GM12878 (cell line): ENCODE data around the gene OVOL3. TPM values are rescaled to one million over a fixed set of nuclear protein-coding genes. Genes with fewer than 3 reads are reported as not detected.

ENCODE experiments used
- ATAC-seq: fragments of 200-7000 bp; cut with Tn5 transposase; 3 replicates; pipeline ENCODE4 v1.9.1; 2020; ENCODE audit warnings: mild to moderate bottlenecking, moderate library complexity
- BruUV-seq: library from RNA; stranded (reverse); fragments of 400-500 nt; replicated peaks from 2 replicates; lab custom pipeline; 2021; lab: Mats Ljungman, UMichigan
- CTCF ChIA-PET: fragments of 300-600 bp; sonication (Branson Sonifier 250); formaldehyde crosslinking; extraction: SDS; loops from one replicate; lab custom pipeline; 2021; ENCODE audit warnings: inconsistent platforms; lab: Yijun Ruan, JAX
- POLR2A ChIA-PET: fragments of 350-600 bp; formaldehyde crosslinking; extraction: SDS; loops from one replicate; lab custom pipeline; 2021; ENCODE audit warnings: inconsistent platforms; lab: Charles Lee
- RAD21 ChIA-PET: fragments of 300-600 bp; sonication (Branson Sonifier 250); formaldehyde crosslinking; loops from one replicate; lab custom pipeline; 2023; ENCODE audit warnings: antibody characterized with exemption; ENCODE audit not compliant: unreplicated experiment; lab: Charles Lee
- SMC1A ChIA-PET: fragments of 300-600 bp; sonication (Branson Sonifier 250); formaldehyde crosslinking; loops from one replicate; lab custom pipeline; 2023; ENCODE audit not compliant: unreplicated experiment, uncharacterized antibody; lab: Charles Lee
- DNase-seq: peaks from one replicate; pipeline ENCODE4 v3.0.0-alpha.2; 2011; ENCODE audit warnings: low read depth, low spot score
- FAIRE-seq: peaks from 3 replicates; lab custom pipeline; 2011; peaks lifted over from hg19 to GRCh38; lab: Jason Lieb, UNC
- H2AFZ ChIP-seq: 2 replicates; pipeline ENCODE4 v1.6.0; 2011; ENCODE audit warnings: low read depth, low read length, control low read depth; ENCODE audit not compliant: control insufficient read depth
- H3K27ac ChIP-seq: 2 replicates; pipeline ENCODE4 v1.5.1; 2011; ENCODE audit warnings: control low read depth; ENCODE audit not compliant: control insufficient read depth, insufficient read depth
- H3K27me3 ChIP-seq, 2 experiments: replicated peaks in 1 of 2; 2 replicates each; pipeline versions ENCODE4 v1.6.0 to v1.6.1; 2011; ENCODE audit warnings: low read length in 1 of 2; ENCODE audit not compliant: control insufficient read depth in 2 of 2, insufficient read depth in 2 of 2
- H3K36me3 ChIP-seq, 2 experiments: 2 replicates each; pipeline ENCODE4 v1.5.1; 2011; ENCODE audit warnings: low read length in 1 of 2; ENCODE audit not compliant: control insufficient read depth in 2 of 2, insufficient read depth in 2 of 2
- H3K4me1 ChIP-seq: 2 replicates; pipeline ENCODE4 v1.6.1; 2011; ENCODE audit warnings: mild to moderate bottlenecking, low read length, moderate library complexity, mixed read lengths; ENCODE audit not compliant: control insufficient read depth, insufficient read depth
- H3K4me2 ChIP-seq: 2 replicates; pipeline ENCODE4 v1.6.0; 2011; ENCODE audit warnings: control low read depth; ENCODE audit not compliant: control insufficient read depth, insufficient read depth
- H3K4me3 ChIP-seq: fragments of 200-600 bp; sonication (generic); 2 replicates; pipeline ENCODE4 v1.5.1; 2016
- H3K79me2 ChIP-seq: 2 replicates; pipeline ENCODE4 v1.6.0; 2011; ENCODE audit warnings: low read length; ENCODE audit not compliant: control insufficient read depth, insufficient read depth
- H3K9ac ChIP-seq: 2 replicates; pipeline ENCODE4 v1.8.0; 2011; ENCODE audit warnings: low read length, control low read depth, mixed read lengths; ENCODE audit not compliant: control insufficient read depth, insufficient read depth
- H3K9me3 ChIP-seq: replicated peaks from 3 replicates; pipeline ENCODE4 v1.5.1; 2011; ENCODE audit warnings: mild to moderate bottlenecking, low read length; ENCODE audit not compliant: control insufficient read depth, insufficient read depth
- H4K20me1 ChIP-seq: 2 replicates; pipeline ENCODE4 v1.6.0; 2011; ENCODE audit not compliant: control insufficient read depth, insufficient read depth
- CUX1 ChIP-seq: IDR thresholded peaks from 2 replicates; pipeline ENCODE4 v1.6.1; 2012; ENCODE audit warnings: improper control_type of control experiment, low read depth, low read length; ENCODE audit not compliant: insufficient replicate concordance
- FOXM1 ChIP-seq: IDR thresholded peaks from 2 replicates; pipeline ENCODE4 v1.6.1; 2012; ENCODE audit warnings: low read depth, mild to moderate bottlenecking, inconsistent platforms, low read length, moderate library complexity
- STAT1 ChIP-seq: fragments of 450-650 bp; conservative IDR thresholded peaks from 2 replicates; pipeline ENCODE4 v1.6.1; 2014; ENCODE audit warnings: antibody characterized with exemption, mild to moderate bottlenecking
- WGBS: methylation state at CpG from one replicate; pipeline ENCODE4 v1.1.6; 2016; ENCODE audit warnings: low lambda C conversion rate; ENCODE audit not compliant: insufficient replicate concordance, insufficient coverage; ENCODE audit errors: missing lambda C conversion rate; 5-methylcytosine and 5-hydroxymethylcytosine counted together
- in situ Hi-C: fragments of 300-500 bp; cut with MboI; formaldehyde crosslinking; loops from 9 replicates; pipeline ENCODE4 v1.14.3; 2018; ENCODE audit warnings: mixed read lengths
- intact Hi-C: fragments of 100-400 bp; cut with micrococcal nuclease; formaldehyde crosslinking; loops from one replicate; pipeline ENCODE4 v1.14.2; 2022; ENCODE audit not compliant: unreplicated experiment
- polyA plus RNA-seq, 11 experiments: library from polyadenylated mRNA; depleted of rRNA in 4 of 11; unstranded in 6 of 11; stranded (reverse) in 5 of 11; fragments of >200 nt; fragmentation: Nextera tagmentation in 4 of 11; fragmentation: Illumina TruSeq in 1 of 11; extraction: Ambion mirVana in 4 of 11; extraction: Trizol in 1 of 11; gene quantifications; 1 replicate in 1 of 11; 2 replicates in 10 of 11; pipeline versions ENCODE4 v1.2.1 to v1.2.3, GENCODE V29; 2011 to 2016; ENCODE audit warnings: inconsistent platforms in 2 of 11, missing spikeins in 2 of 11, low read depth in 1 of 11
- total RNA-seq, 4 experiments: library from RNA; depleted of rRNA in 3 of 4; stranded (reverse); fragments of >200 nt in 3 of 4; fragmentation: Illumina TruSeq in 1 of 4; extraction: Trizol in 1 of 4; gene quantifications; 2 replicates each; pipeline versions ENCODE4 v1.2.1 to v1.2.3, GENCODE V29; 2013 to 2021

The OVOL3 gene
- total and polyA plus RNA-seq, 10 of the 15 experiments (the other 5 are each of a cell fraction or from before 2014, with no cell fraction given), result 0.43 TPM; not detected in 9

GRCh38 chr19:36113425-36113824, 2.5 kb downstream of the OVOL3 start:
- Histone ChIP-seq H4K20me1 (no peaks in the 10 kb centered on the region), H3K27ac (no peak overlapping the region), H3K79me2 (peaks cover 24% of the 10 kb centered on the region), H3K4me2 (peak overlapping the region; percentile 72), H3K4me1 (peaks cover 9% of the 10 kb centered on the region), H3K9me3 (no peaks in the 10 kb centered on the region), H3K36me3 (peaks cover 0 to 4% of the 10 kb centered on the region in 2 experiments), H3K27me3 (no peaks in the 10 kb centered on the region), H2AFZ (no peak overlapping the region), H3K9ac (no peak overlapping the region), H3K4me3 (peak overlapping the region; percentile 89)
- SMC1A ChIA-PET, result no interaction called here
- ATAC-seq, result no peak
- no TSS peak for BruUV-seq
- no peak for TF ChIP-seq STAT1
- TF ChIP-seq CUX1, result no peak
- no peak for TF ChIP-seq FOXM1
- CTCF ChIA-PET, result interaction anchor here (1.8 kb wide), 1 partner anchor 57 kb away, joined by 6 read pairs; no protein-coding TSS in a partner anchor
- POLR2A ChIA-PET, result interaction anchor here (0.5 to 0.6 kb wide), 2 partner anchors 103 to 518 kb away, joined by 3 to 4 read pairs; no protein-coding TSS in a partner anchor
- no peak for FAIRE-seq
- DNase-seq, result no peak
- in situ Hi-C loops, result loop anchor here (10.0 kb wide), 1 partner anchor 371 kb away; the partner anchor contains the start of gene ZNF566
- RAD21 ChIA-PET, result interaction anchor here (1.9 kb wide), 1 partner anchor 99 kb away, joined by 5 read pairs; the partner anchor contains the start of gene ALKBH6
- intact Hi-C loops, result loop anchor here (10.0 kb wide), 1 partner anchor 1261 kb away; the partner anchor contains the start of gene ZNF527
- 96% methylated on average over 34 of the region's 34 CpGs for WGBS
